Left ventricle myocardium inferior (tissue), 1 donor: ENCODE results near the gene ESYT1. TPM values are rescaled to one million over a fixed set of nuclear protein-coding genes. Genes with fewer than 3 reads are reported as not detected.
A peak's percentile ranks its signal among the peaks of the same experiment; 100 is the strongest.

ENCODE experiments used
- DNase-seq: peaks from one replicate; pipeline ENCODE4 v3.0.0-alpha.2; 2020
- H3K27ac ChIP-seq: fragments of 200-600 bp; replicated peaks from 2 replicates; pipeline ENCODE4 v1.8.0; 2021
- H3K27me3 ChIP-seq: fragments of 200-600 bp; 2 replicates; pipeline ENCODE4 v1.8.0; 2021; ENCODE audit warnings: low read depth
- H3K36me3 ChIP-seq: fragments of 200-600 bp; 2 replicates; pipeline ENCODE4 v1.8.0; 2021
- H3K4me1 ChIP-seq: fragments of 200-600 bp; 2 replicates; pipeline ENCODE4 v1.8.0; 2021
- H3K4me3 ChIP-seq: fragments of 200-600 bp; 2 replicates; pipeline ENCODE4 v1.8.0; 2021; ENCODE audit warnings: mild to moderate bottlenecking, moderate library complexity
- H3K9me3 ChIP-seq: fragments of 200-600 bp; replicated peaks from 2 replicates; pipeline ENCODE4 v1.8.0; 2021
- CTCF ChIP-seq: fragments of 200-600 bp; IDR thresholded peaks from 2 replicates; pipeline ENCODE4 v1.8.0; 2021; ENCODE audit warnings: antibody characterized with exemption, mild to moderate bottlenecking, borderline replicate concordance
- intact Hi-C: fragments of 100-400 bp; cut with micrococcal nuclease; formaldehyde crosslinking; loops from one replicate; pipeline ENCODE4 v1.11.0; 2022
- total RNA-seq: library from RNA; stranded (reverse); fragmentation: NEBNext Ultra II Directional; extraction: Animal tissue kit (Norgen Biotek cat#: 25700); gene quantifications from one replicate; pipeline ENCODE4 v1.2.1, GENCODE V29; 2021
- donor health status: DM: no; HTN: yes; CAD: no; lungs with severe emphysema.

Gene ESYT1
- total RNA-seq, 1 donor from 2014 or later = 23.2 TPM

- peaks cover 14% of the 10 kb centered on the region for H3K4me1 ChIP-seq
- H3K36me3 ChIP-seq = no peaks in the 10 kb centered on the region
- peaks cover 4% of the 10 kb centered on the region for H3K27me3 ChIP-seq
- no peak overlapping the region for H3K4me3 ChIP-seq
- DNase-seq = no peak
- H3K9me3 ChIP-seq = no peaks in the 10 kb centered on the region
- intact Hi-C loops = no loop called here
- TF ChIP-seq CTCF = no peak
- H3K27ac ChIP-seq = no peak overlapping the region
Observed at GRCh38 chr12:56086096-56086495, 42.0 kb upstream of the ESYT1 start.

DNA sequence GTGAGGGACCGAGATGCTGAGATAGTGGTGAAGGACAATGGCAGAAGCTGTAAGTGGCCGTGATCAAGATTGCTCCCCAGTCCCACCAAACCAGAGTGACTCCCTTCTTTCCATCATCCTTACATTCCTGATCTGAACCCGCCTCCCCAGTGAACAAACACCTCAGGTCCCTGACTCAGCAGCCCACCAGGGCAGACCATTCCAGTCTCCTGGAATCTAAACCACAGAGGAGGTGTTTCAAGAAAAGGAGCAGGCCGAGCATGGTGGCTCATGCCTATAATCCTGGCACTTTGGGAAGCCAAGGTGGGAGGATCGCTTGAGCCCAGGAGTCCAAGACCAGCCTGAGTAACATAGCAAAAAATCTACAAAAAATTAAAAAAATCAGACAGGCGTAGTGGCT, 41.5 kb upstream of the ESYT1 start:
- H3K9me3 ChIP-seq = no peaks in the 10 kb centered on the region
- no peaks in the 10 kb centered on the region for H3K36me3 ChIP-seq
- peak overlapping the region; percentile 69 for H3K27ac ChIP-seq
- intact Hi-C loops = no loop called here
- peaks cover 14% of the 10 kb centered on the region for H3K4me1 ChIP-seq
- peaks cover under 1% of the 10 kb centered on the region for H3K27me3 ChIP-seq
- DNase-seq = no peak
- TF ChIP-seq CTCF = no peak
- H3K4me3 ChIP-seq = no peak overlapping the region

- peak overlapping the region; percentile 69 for H3K27ac ChIP-seq
- H3K36me3 ChIP-seq = no peaks in the 10 kb centered on the region
- intact Hi-C loops = no loop called here
- DNase-seq = peak; percentile 84
- no peak overlapping the region for H3K4me3 ChIP-seq
- no peak for TF ChIP-seq CTCF
- no peaks in the 10 kb centered on the region for H3K27me3 ChIP-seq
- H3K9me3 ChIP-seq = no peaks in the 10 kb centered on the region
- H3K4me1 ChIP-seq = peaks cover 14% of the 10 kb centered on the region
Observed at GRCh38 chr12:56087220-56087619, 40.8 kb upstream of the ESYT1 start.

- Histone ChIP-seq H3K4me3 (no peak overlapping the region), H3K9me3 (no peaks in the 10 kb centered on the region), H3K36me3 (no peaks in the 10 kb centered on the region), H3K27me3 (no peaks in the 10 kb centered on the region), H3K4me1 (peaks cover 3% of the 10 kb centered on the region), H3K27ac (no peak overlapping the region)
- intact Hi-C loops = no loop called here
- TF ChIP-seq CTCF = no peak
- DNase-seq = no peak
Observed at GRCh38 chr12:56097738-56098137, 30.3 kb upstream of the ESYT1 start.

GRCh38 chr12:56098592-56098991, 29.5 kb upstream of the ESYT1 start:
- DNase-seq = no peak
- intact Hi-C loops = no loop called here
- TF ChIP-seq CTCF = no peak
- no peaks in the 10 kb centered on the region for H3K9me3 ChIP-seq
- no peaks in the 10 kb centered on the region for H3K27me3 ChIP-seq
- no peak overlapping the region for H3K27ac ChIP-seq
- H3K36me3 ChIP-seq = no peaks in the 10 kb centered on the region
- H3K4me1 ChIP-seq = peaks cover 10% of the 10 kb centered on the region
- no peak overlapping the region for H3K4me3 ChIP-seq

- no peak for DNase-seq
- Histone ChIP-seq H3K36me3 (no peaks in the 10 kb centered on the region), H3K27me3 (no peaks in the 10 kb centered on the region), H3K9me3 (no peaks in the 10 kb centered on the region), H3K4me1 (peaks cover 19% of the 10 kb centered on the region), H3K4me3 (no peak overlapping the region), H3K27ac (no peak overlapping the region)
- intact Hi-C loops = no loop called here
- TF ChIP-seq CTCF = no peak
Observed at GRCh38 chr12:56099787-56100186, 28.3 kb upstream of the ESYT1 start.
